Stimulated activated memory B cell treated with anti-CD40 and anti-IgM and Interleukin-4, amounts not matched to agents 10 μg/mL and 1 μg/mL and 100 μg/mL, for 72 hours (primary cell): Measurements from ENCODE around the gene C4orf50.

ENCODE experiments used
- ATAC-seq: fragments of 150-1000 bp; cut with Tn5 transposase; 2 replicates; pipeline ENCODE4 v1.10.0; 2021
- H3K27ac Mint-ChIP-seq: one replicate; pipeline ENCODE4 v1.8.0; 2022; ENCODE audit warnings: mild to moderate bottlenecking, mixed read lengths
- H3K27me3 Mint-ChIP-seq: one replicate; pipeline ENCODE4 v1.8.0; 2022; ENCODE audit warnings: mixed read lengths
- H3K36me3 Mint-ChIP-seq: one replicate; pipeline ENCODE4 v1.8.0; 2022; ENCODE audit warnings: mixed read lengths
- H3K4me1 Mint-ChIP-seq: one replicate; pipeline ENCODE4 v1.8.0; 2022; ENCODE audit warnings: mixed read lengths
- H3K4me3 Mint-ChIP-seq: one replicate; pipeline ENCODE4 v1.8.0; 2022; ENCODE audit warnings: mild to moderate bottlenecking, moderate library complexity, mixed read lengths
- H3K9me3 Mint-ChIP-seq: one replicate; pipeline ENCODE4 v1.8.0; 2022; ENCODE audit warnings: mixed read lengths

C4orf50 gene

DNA sequence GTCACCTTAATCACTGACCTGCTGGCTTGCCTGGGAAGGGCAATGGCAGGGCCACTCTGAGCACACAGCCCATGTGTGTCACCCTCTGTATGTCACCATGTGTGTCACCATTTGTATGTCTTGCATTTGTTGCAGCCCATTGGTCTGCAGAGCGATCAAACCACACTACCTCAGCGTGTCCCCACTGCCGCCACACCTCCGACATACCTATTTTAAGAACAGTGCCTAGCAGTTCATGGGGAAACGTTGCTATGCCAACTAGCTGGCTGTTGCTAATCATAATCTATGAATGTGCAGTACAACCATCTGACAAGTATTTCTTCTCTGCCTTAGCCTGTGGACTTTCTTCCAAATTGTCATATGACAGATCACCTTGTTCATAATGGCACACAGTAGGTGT lies 117.4 kb downstream of the C4orf50 start:
- no peak for ATAC-seq
- no peak overlapping the region for H3K27ac Mint-ChIP-seq
- H3K36me3 Mint-ChIP-seq = no peaks in the 10 kb centered on the region

DNA sequence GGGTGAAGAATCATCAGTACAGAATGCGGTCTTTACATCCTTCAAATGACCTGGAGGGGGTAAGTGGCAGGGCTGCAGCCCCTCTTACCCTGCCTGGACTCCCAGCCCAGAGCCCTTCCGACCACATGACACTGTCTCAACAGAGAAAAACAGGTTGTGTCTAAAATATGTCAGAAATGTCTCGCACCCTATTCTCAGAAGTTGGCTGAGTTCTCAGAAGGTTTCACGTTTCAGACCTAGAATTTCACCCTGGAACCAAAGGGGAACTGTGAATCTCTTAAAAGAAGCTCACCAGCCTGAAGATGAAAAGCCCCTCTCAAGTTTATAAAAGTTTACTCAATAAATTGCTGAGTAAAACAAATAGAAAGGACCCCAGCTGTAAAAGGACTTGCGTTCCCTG lies 118.3 kb downstream of the C4orf50 start:
- Mint-ChIP-seq H3K27me3 (peaks cover 1% of the 10 kb centered on the region), H3K4me3 (no peak overlapping the region), H3K9me3 (peaks cover 7% of the 10 kb centered on the region), H3K4me1 (no peaks in the 10 kb centered on the region), H3K36me3 (no peaks in the 10 kb centered on the region), H3K27ac (no peak overlapping the region)
- no peak for ATAC-seq

More for the DNA sequence above, 117.4 kb downstream of the C4orf50 start:
- Mint-ChIP-seq H3K27me3 (peaks cover 4% of the 10 kb centered on the region), H3K4me1 (no peaks in the 10 kb centered on the region), H3K9me3 (peaks cover 8% of the 10 kb centered on the region), H3K4me3 (no peak overlapping the region)

DNA sequence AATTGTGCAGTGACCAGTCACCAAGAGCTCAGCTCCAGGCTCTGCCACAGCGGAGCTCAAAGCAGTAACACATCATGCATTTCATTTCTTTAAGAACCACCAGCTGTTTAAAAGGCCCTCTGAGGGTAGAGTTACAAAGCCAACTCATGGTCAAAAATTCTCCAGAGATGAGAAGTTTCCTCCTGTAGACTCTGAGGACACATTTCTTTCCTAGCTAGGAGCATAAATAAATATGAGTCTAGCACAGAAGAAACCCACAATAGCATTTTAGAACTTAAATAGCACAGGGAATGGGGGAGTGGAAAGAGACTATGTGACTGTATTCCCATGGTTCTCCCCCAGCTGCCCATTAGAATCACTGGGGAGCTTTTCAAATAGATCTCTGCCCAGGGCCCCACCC lies 118.8 kb downstream of the C4orf50 start:
- H3K4me3 Mint-ChIP-seq = no peak overlapping the region
- no peak overlapping the region for H3K27ac Mint-ChIP-seq
- no peaks in the 10 kb centered on the region for H3K4me1 Mint-ChIP-seq
- peaks cover 7% of the 10 kb centered on the region for H3K9me3 Mint-ChIP-seq
- no peaks in the 10 kb centered on the region for H3K36me3 Mint-ChIP-seq
- no peak for ATAC-seq
- peaks cover 6% of the 10 kb centered on the region for H3K27me3 Mint-ChIP-seq

DNA sequence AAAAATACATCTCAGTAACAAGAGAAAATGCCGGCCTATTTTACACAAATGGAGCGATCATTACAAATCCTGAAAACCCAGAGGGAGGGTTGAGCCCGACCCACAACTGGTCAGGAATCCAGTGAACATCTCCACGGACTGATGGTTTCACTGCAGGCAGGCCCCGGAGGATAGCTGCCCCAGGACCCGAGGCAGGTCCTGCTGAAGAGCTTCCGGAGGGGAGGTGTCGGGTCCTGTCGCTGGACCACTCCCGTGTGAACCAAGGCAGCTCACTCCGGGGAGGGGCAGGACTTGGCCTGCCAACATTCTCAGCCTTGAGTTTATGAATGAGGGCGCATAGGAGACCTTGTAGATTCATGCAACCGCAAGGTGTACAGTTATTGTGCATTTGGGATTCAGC lies 120.6 kb downstream of the C4orf50 start:
- Mint-ChIP-seq H3K4me3 (no peak overlapping the region), H3K4me1 (no peaks in the 10 kb centered on the region), H3K27me3 (peaks cover 19% of the 10 kb centered on the region), H3K36me3 (no peaks in the 10 kb centered on the region), H3K27ac (no peak overlapping the region), H3K9me3 (peaks cover 3% of the 10 kb centered on the region)
- no peak for ATAC-seq

DNA sequence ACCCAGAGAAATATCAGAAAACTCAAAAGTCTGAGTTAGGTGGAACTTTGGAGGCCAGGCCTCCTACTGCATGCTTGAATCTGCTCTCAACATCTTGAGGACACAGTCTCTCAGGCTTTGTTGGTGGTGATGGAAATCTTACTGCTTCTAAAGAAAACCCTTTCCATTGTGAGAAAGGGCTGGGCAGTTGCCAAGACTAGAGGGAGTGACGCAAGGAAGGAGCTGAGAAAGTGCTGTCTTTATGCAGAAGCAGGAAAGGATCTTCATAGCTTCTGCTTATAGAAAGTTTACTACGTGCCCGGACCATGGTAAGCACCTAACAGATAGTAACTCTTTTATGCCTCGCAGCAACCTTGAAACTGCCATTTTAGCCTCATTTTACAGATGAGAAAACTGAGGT lies 122.9 kb downstream of the C4orf50 start:
- Mint-ChIP-seq H3K9me3 (peaks cover 3% of the 10 kb centered on the region), H3K4me1 (no peaks in the 10 kb centered on the region), H3K27ac (no peak overlapping the region), H3K27me3 (peaks cover 37% of the 10 kb centered on the region), H3K36me3 (no peaks in the 10 kb centered on the region), H3K4me3 (no peak overlapping the region)
- ATAC-seq = no peak

DNA sequence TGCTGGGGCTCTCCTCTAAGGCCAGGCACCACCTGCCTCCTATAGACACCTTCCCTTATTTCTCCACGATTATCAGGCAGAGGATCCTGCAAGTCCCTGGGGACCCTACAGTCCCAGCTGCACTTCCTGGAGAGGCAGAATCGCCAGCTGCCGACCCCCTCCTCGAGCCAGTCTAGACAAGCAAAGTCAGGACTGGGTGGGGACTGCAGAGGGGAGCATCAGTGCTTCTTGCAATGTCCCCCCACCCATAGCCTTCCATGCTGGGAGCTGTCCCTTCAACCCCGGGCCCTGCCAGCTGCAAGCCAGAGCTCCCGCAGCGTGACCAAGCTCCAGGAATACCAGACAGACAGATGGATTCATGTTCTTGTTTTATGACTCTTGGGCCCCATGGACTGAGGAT lies 124.0 kb downstream of the C4orf50 start:
- Mint-ChIP-seq H3K36me3 (no peaks in the 10 kb centered on the region), H3K27ac (no peak overlapping the region), H3K9me3 (peaks cover 3% of the 10 kb centered on the region), H3K4me3 (no peak overlapping the region), H3K4me1 (no peaks in the 10 kb centered on the region), H3K27me3 (peaks cover 47% of the 10 kb centered on the region)
- ATAC-seq = no peak

DNA sequence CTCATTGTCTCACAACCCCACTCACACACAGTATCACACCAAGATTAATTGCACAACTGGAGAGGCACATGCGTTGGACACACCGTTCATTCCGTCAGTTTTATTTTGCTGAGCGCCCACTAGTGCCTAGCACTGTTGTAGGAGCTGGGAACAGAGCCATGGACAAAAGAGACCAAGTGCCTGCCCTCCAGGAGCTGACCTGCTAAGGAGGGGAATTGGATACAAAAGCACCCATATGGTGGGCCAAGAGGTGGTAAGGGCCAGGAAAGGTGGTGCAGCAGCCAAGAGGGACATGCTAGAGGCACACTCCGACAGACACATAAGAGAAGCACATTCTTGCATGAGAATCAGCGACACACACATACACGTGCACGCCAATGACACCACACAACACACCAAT lies 124.6 kb downstream of the C4orf50 start:
- peaks cover 5% of the 10 kb centered on the region for H3K36me3 Mint-ChIP-seq
- H3K4me1 Mint-ChIP-seq = peaks cover 6% of the 10 kb centered on the region
- H3K4me3 Mint-ChIP-seq = no peak overlapping the region
- ATAC-seq = no peak
- peaks cover 3% of the 10 kb centered on the region for H3K9me3 Mint-ChIP-seq
- no peak overlapping the region for H3K27ac Mint-ChIP-seq
- peaks cover 54% of the 10 kb centered on the region for H3K27me3 Mint-ChIP-seq

DNA sequence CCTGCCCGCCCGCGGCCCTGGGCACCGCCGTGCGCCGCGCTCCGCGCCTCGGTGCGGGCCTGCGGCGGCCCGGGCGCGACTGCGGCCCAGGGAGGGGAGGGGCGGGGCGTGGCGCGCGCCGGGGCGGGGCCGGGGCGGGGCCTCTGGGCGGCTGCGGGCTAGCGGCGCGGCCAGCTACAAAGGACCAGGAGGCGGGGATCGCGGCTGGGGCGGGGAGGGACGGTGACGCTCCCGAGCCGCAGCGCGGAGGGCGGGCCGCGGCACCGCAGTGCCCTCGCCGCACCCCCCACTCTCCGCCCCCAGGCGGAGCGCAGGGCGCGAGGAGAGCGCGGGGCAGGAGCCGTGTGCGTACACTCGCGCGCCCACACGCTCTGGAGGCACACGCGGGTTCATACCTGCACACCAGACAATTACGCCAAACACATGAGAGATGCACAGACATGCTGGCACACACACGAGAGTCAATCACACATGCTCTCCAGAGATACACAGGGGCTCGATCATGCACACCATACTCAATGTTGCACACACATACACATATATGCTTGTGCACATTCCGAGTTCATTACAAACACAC lies 125.1 kb downstream of the C4orf50 start, which contains the start of gene CRMP1:
TSS of gene CRMP1 (minus strand) at position 83 of the 577 bp plus-strand sequence. CDS start 117 bp downstream, outside the sequence.
- peaks cover 56% of the 10 kb centered on the region for H3K27me3 Mint-ChIP-seq
- H3K4me1 Mint-ChIP-seq = peaks cover 6% of the 10 kb centered on the region
- H3K4me3 Mint-ChIP-seq = no peak within 1 kb of the TSS
- H3K9me3 Mint-ChIP-seq = peaks cover 3% of the 10 kb centered on the region
- H3K27ac Mint-ChIP-seq = no peak within 1 kb of the TSS
- peak; percentile 56 for ATAC-seq
- peaks cover 5% of the 10 kb centered on the region for H3K36me3 Mint-ChIP-seq

DNA sequence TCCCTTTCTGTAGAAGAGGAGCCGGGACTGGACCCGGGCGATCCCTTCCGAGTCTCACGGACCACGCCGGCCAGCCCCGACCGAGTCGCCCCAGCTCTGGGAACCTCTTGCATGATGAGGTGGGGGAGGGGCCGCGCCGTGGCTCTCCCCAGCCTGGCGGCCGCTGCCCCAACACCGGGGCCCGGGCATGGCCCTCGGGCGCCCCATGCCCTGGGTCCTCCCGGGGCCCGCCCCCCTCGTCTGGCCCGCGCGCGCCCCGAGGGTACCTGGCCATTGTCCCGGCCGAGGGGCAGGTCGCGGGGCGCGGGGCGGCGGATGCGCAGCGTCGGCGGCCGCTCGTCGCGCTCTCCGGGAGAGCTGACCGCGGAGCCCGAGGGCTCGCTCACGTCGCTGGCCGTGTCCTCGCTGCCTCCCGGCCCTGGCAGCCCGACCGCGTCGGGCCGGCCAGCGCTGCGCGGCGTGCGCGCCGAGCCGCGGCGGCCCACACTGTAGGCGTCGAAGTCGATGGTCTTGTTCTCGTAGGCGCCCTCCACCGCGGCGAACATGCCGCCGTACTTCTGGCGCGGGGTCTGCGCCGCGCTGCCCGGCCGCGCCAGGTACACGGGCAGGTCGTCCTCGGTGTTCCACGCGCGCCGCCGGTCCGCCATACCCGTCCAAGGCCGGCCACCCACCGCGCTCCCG lies 125.8 kb downstream of the C4orf50 start:
- H3K4me1 Mint-ChIP-seq = peaks cover 6% of the 10 kb centered on the region
- H3K36me3 Mint-ChIP-seq = peaks cover 5% of the 10 kb centered on the region
- peaks cover 57% of the 10 kb centered on the region for H3K27me3 Mint-ChIP-seq
- H3K27ac Mint-ChIP-seq = no peak overlapping the region
- H3K4me3 Mint-ChIP-seq = no peak overlapping the region
- H3K9me3 Mint-ChIP-seq = peaks cover 3% of the 10 kb centered on the region
- peak; percentile 56 for ATAC-seq

DNA sequence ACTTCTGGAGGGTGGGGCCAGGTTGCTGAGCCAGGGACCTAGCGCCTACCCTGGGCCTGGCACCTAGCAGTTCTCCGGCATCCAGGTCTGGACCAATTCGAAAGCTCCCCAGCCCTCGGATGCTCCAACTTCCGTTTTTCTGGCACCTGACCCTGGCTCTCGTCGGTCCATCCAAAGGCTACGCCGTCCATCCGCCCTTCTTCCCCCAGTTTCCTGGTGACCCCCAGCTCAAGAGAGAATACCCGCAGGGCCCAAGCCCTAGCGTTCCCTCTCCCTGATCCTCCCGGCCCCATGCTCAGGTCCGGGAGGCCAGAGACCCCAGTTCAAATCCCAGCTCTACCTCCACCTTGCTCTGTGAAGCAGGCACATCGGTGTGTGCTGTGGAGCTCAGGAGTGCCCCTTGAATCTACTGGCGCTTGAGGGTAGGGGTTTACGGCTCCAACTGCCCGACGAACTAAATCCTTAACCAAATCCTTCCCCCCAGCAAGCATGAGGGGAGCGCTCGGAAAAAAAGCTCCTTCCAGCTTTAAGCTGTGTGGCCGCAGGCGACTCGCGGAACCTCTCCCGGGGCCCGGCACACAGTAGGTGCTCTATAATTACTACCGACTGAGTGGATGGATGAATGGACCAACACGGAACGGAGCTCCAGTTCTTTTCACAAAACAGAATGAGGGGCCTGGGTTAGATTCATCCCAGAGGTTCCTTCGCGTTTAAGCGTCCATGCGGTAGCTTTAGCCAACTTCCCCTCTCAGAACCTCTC lies 126.5 kb downstream of the C4orf50 start:
- Mint-ChIP-seq H3K9me3 (no peaks in the 10 kb centered on the region), H3K4me3 (no peak overlapping the region), H3K36me3 (peaks cover 5% of the 10 kb centered on the region), H3K4me1 (peaks cover 6% of the 10 kb centered on the region), H3K27ac (no peak overlapping the region), H3K27me3 (peaks cover 64% of the 10 kb centered on the region)
- ATAC-seq = no peak

DNA sequence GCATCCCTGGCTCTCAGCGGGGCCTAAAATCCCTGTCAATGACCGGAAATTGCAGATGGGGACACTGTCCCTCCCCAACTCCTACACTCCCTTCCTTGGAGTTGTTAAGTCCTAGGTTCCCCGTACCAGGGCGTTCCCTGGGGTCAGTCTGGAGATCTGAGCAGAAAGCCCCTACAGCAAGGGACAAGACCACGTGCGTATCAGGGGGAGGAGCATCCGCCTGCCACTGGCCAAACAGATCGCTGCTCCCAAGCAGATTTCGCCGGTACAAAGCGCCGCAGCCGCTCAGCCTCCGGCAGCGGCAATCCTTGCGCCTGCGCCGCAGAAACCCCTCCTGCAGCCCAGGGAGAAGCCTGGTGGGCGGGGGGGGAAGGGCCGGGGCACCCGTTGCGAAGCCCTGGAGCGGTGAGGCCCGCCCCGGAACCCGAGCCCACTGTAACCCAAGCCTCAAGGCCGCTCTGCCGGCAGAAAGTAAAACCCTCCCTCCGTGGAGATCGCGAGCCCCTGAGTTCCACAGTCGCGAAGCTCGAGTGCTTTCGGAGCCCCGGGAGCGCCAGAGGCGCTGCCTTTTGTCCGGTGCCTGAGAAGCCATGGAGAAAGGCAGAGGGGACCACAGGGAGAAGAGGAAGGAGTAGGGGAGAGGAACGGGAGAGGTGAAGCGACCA lies 128.0 kb downstream of the C4orf50 start:
- ATAC-seq = no peak
- Mint-ChIP-seq H3K4me1 (peaks cover 6% of the 10 kb centered on the region), H3K9me3 (no peaks in the 10 kb centered on the region), H3K27ac (no peak overlapping the region), H3K27me3 (peaks cover 79% of the 10 kb centered on the region), H3K36me3 (peaks cover 5% of the 10 kb centered on the region), H3K4me3 (no peak overlapping the region)

DNA sequence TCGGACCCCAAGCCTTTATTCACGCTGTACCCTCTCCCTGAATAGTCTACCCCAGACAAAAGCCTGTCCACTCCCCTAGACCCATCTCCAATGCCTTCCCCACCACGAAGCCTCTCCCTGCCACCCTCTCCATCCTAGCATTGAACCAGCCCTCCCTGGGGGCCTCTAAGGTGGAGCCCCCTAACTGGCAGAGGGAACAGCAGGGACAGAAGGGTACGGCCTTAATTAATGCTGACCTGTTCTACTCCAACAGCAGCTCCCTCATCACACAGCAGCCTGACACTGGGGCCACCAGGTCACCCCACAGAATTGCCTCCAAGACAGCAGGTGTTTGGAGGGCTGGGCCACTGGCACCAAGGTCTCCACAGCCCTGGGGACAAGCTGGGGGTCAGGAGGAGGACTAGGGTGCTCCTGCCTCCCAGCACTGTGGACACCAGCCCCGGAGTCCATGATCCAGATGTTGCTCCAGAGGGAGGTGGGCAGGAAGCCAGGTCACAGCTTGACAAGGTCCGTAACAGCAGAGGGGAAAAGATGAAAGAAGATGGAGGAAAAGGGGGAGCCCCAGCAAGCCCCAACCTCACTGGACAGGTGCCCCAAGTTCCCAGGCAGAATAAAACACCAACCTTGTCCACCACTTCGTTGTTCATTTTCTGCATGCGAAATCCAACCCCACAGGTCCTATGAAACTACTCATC lies 129.1 kb downstream of the C4orf50 start:
- ATAC-seq = no peak
- no peak overlapping the region for H3K4me3 Mint-ChIP-seq

DNA sequence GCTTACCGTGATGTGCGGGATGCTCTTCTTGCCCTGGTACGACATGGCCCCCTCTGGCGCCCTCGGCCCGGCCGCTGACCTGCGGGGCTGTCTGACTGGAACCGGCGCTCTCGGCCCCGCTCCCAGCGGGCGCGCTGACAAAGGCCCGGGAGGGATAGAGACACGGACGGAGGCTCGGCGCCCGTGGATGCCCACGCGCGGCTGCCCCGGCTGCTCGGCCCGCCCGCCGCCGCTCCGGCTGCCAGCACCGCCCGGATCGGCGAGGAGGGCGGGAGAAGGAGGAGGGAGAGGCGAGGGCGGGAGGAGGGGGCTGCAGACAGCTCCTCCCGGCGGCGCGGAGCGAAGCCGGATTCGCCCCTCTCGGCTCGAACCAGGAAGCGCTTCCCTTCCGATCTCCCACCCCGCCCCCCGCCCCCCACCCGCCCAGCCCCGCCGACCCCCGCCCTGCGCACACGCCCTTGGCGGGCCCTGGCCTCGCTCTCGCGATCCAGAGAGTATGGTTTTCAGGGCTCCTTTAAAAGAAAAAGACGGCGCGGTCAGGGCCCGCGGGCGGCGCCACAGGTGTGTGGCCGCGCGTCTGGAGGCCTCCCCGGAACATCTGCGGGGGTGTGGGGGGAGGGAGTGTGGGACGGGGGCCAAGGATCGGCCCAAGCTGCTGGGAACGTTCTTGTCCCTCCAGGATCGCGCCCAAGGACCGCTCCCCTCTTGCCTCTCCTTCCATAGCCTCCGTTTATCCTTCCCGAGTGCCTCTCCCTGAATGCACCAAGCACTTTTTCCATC lies 129.8 kb downstream of the C4orf50 start:
- Mint-ChIP-seq H3K4me1 (peaks cover 6% of the 10 kb centered on the region), H3K27me3 (peaks cover 77% of the 10 kb centered on the region), H3K36me3 (peaks cover 5% of the 10 kb centered on the region), H3K27ac (no peak overlapping the region), H3K4me3 (no peak overlapping the region), H3K9me3 (peaks cover 4% of the 10 kb centered on the region)
- ATAC-seq = no peak

More for the DNA sequence above, 129.1 kb downstream of the C4orf50 start:
- peaks cover 2% of the 10 kb centered on the region for H3K9me3 Mint-ChIP-seq
- peaks cover 81% of the 10 kb centered on the region for H3K27me3 Mint-ChIP-seq
- H3K27ac Mint-ChIP-seq = no peak overlapping the region
- H3K36me3 Mint-ChIP-seq = peaks cover 5% of the 10 kb centered on the region
- peaks cover 6% of the 10 kb centered on the region for H3K4me1 Mint-ChIP-seq
